Keratinocyte (primary cell): Measurements from ENCODE around the gene GNB5. TPM values are rescaled to one million over a fixed set of nuclear protein-coding genes. Genes with fewer than 3 reads are reported as not detected.

ENCODE experiments used
- DNase-seq: peaks from one replicate; pipeline ENCODE4 v3.0.0-alpha.2; 2011; ENCODE audit warnings: low read depth, missing footprints, low spot score
- FAIRE-seq: peaks from 2 replicates; lab custom pipeline; 2011; peaks lifted over from hg19 to GRCh38; lab: Jason Lieb, UNC
- H2AFZ ChIP-seq: 2 replicates; pipeline ENCODE4 v1.6.0; 2012; ENCODE audit warnings: low read length, control low read depth, inconsistent platforms; ENCODE audit not compliant: control insufficient read depth
- H3K27ac ChIP-seq: 2 replicates; pipeline ENCODE4 v1.5.1; 2011; ENCODE audit warnings: low read length; ENCODE audit not compliant: control insufficient read depth, insufficient read depth
- H3K27me3 ChIP-seq: 3 replicates; pipeline ENCODE4 v1.6.0; 2011; ENCODE audit warnings: low read length; ENCODE audit not compliant: control insufficient read depth, insufficient read depth; ENCODE audit errors: extremely low read depth
- H3K36me3 ChIP-seq, 2 experiments: 2 replicates in 1 of 2; 3 replicates in 1 of 2; pipeline ENCODE4 v1.5.1; 2011; ENCODE audit warnings: low read length in 2 of 2, mild to moderate bottlenecking in 1 of 2; ENCODE audit not compliant: control insufficient read depth in 2 of 2, insufficient read depth in 2 of 2; ENCODE audit errors: extremely low read depth in 1 of 2
- H3K4me1 ChIP-seq: 3 replicates; pipeline ENCODE4 v1.5.1; 2011; ENCODE audit warnings: low read length; ENCODE audit not compliant: control insufficient read depth, insufficient read depth; ENCODE audit errors: extremely low read depth
- H3K4me2 ChIP-seq: 3 replicates; pipeline ENCODE4 v1.6.0; 2011; ENCODE audit warnings: low read depth, low read length; ENCODE audit not compliant: control insufficient read depth, insufficient read depth; ENCODE audit errors: extremely low read depth
- H3K4me3 ChIP-seq, 3 experiments: fragments of 200-600 bp in 1 of 3; sonication (generic) in 1 of 3; 2 replicates in 2 of 3; 3 replicates in 1 of 3; pipeline ENCODE4 v1.5.1; 2011 to 2016; ENCODE audit warnings: low read length in 3 of 3, mild to moderate bottlenecking in 3 of 3, control low read depth in 2 of 3, inconsistent platforms in 1 of 3, low read depth in 1 of 3, mixed read lengths in 1 of 3, mixed run types in 1 of 3, moderate library complexity in 1 of 3; ENCODE audit not compliant: control insufficient read depth in 2 of 3, insufficient read depth in 2 of 3; ENCODE audit errors: extremely low read depth in 1 of 3
- H3K79me2 ChIP-seq: 2 replicates; pipeline ENCODE4 v1.6.0; 2012; ENCODE audit warnings: low read length; ENCODE audit not compliant: control insufficient read depth, insufficient read depth
- H3K9ac ChIP-seq: 3 replicates; pipeline ENCODE4 v1.6.0; 2011; ENCODE audit warnings: low read length; ENCODE audit not compliant: control insufficient read depth, insufficient read depth; ENCODE audit errors: extremely low read depth
- H3K9me1 ChIP-seq: 3 replicates; pipeline ENCODE4 v1.6.0; 2011; ENCODE audit warnings: low read length; ENCODE audit not compliant: control insufficient read depth, insufficient read depth; ENCODE audit errors: extremely low read depth
- H3K9me3 ChIP-seq: 2 replicates; pipeline ENCODE4 v1.5.1; 2012; ENCODE audit warnings: low read depth, low read length; ENCODE audit not compliant: control insufficient read depth
- H4K20me1 ChIP-seq: 3 replicates; pipeline ENCODE4 v1.6.0; 2011; ENCODE audit warnings: low read length; ENCODE audit not compliant: control insufficient read depth, insufficient read depth; ENCODE audit errors: extremely low read depth
- CTCF ChIP-seq, 3 experiments: IDR thresholded peaks in 1 of 3; conservative IDR thresholded peaks in 1 of 3; optimal IDR thresholded peaks in 1 of 3; 2 replicates in 2 of 3; 3 replicates in 1 of 3; pipeline versions ENCODE3 to v1.5.1; 2011; ENCODE audit warnings: low read length in 3 of 3, mild to moderate bottlenecking in 3 of 3, moderate library complexity in 2 of 3, control low read depth in 1 of 3, inconsistent platforms in 1 of 3; ENCODE audit not compliant: insufficient read depth in 2 of 3; ENCODE audit errors: extremely low read depth in 1 of 3
- EZH2 ChIP-seq: IDR thresholded peaks from one replicate; pipeline ENCODE4 v1.6.1; 2012; ENCODE audit warnings: inconsistent platforms, mild to moderate bottlenecking, low read length, moderate library complexity
- dilution Hi-C: fragments of 300-500 bp; cut with MboI; formaldehyde crosslinking; loops from one replicate; pipeline ENCODE4 v1.7.0; 2020; ENCODE audit warnings: low sequenced_read_pairs; ENCODE audit not compliant: extremely low pct_ligation_motif_present
- polyA plus RNA-seq, 5 experiments: library from polyadenylated mRNA; depleted of rRNA in 3 of 5; stranded (reverse) in 3 of 5; stranded (forward) in 1 of 5; unstranded in 1 of 5; fragments of >200 nt; gene quantifications; 1 replicate in 1 of 5; 2 replicates in 3 of 5; 3 replicates in 1 of 5; pipeline versions ENCODE4 v1.2.1 to v1.2.3, GENCODE V29; 2011 to 2012; ENCODE audit warnings: missing spikeins in 2 of 5, low read depth in 1 of 5, low replicate concordance in 1 of 5

GNB5 gene
- polyA plus RNA-seq, 1 donor (not counting 4 experiments of a cell fraction or from before 2014, with no cell fraction given) = 25.8 TPM

- dilution Hi-C loops = no loop called here
- peaks cover 2% of the 10 kb centered on the region for H3K9me3 ChIP-seq
- H3K9me1 ChIP-seq = no peaks in the 10 kb centered on the region
- no peak overlapping the region for H2AFZ ChIP-seq
- peaks cover 7% of the 10 kb centered on the region for H3K4me1 ChIP-seq
- no peak overlapping the region for H3K27ac ChIP-seq
- H3K79me2 ChIP-seq = no peaks in the 10 kb centered on the region
- no peak overlapping the region for H3K4me3 ChIP-seq
- DNase-seq (no peak), FAIRE-seq (no peak)
- no peak overlapping the region for H3K9ac ChIP-seq
- no peaks in the 10 kb centered on the region for H4K20me1 ChIP-seq
- TF ChIP-seq CTCF (optimal IDR thresholded peaks at IDR 0.05 in 1 of 3, IDR thresholded peaks at IDR 0.05 in 1 of 3, conservative IDR thresholded peaks at IDR 0.05 in 1 of 3; ENCODE audit: extremely low read depth in 1 of 3, insufficient read depth in 2 of 3, low read length in 3 of 3) = no peak
- no peak for TF ChIP-seq EZH2
- H3K4me2 ChIP-seq = no peak overlapping the region
- H3K36me3 ChIP-seq = peaks cover 0 to 10% of the 10 kb centered on the region in 2 experiments
- no peaks in the 10 kb centered on the region for H3K27me3 ChIP-seq
These were observed 46.5 kb downstream of the GNB5 start for GRCh38 chr15:52144656-52145178.

GRCh38 chr15:52143873-52144272, 47.3 kb downstream of the GNB5 start:
- no peak overlapping the region for H3K4me2 ChIP-seq
- dilution Hi-C loops = no loop called here

More at GRCh38 chr15:52143873-52144272, 47.3 kb downstream of the GNB5 start:
- H3K36me3 ChIP-seq = peaks cover 0 to 6% of the 10 kb centered on the region in 2 experiments
- no peak overlapping the region for H3K27ac ChIP-seq
- H3K9me3 ChIP-seq = peaks cover 2% of the 10 kb centered on the region
- no peaks in the 10 kb centered on the region for H4K20me1 ChIP-seq
- DNase-seq = no peak
- no peak overlapping the region for H3K9ac ChIP-seq
- FAIRE-seq = no peak
- H3K27me3 ChIP-seq = no peaks in the 10 kb centered on the region
- H3K4me3 ChIP-seq = no peak overlapping the region
- TF ChIP-seq EZH2 = no peak
- no peak for TF ChIP-seq CTCF (optimal IDR thresholded peaks at IDR 0.05 in 1 of 3, IDR thresholded peaks at IDR 0.05 in 1 of 3, conservative IDR thresholded peaks at IDR 0.05 in 1 of 3; ENCODE audit: extremely low read depth in 1 of 3, insufficient read depth in 2 of 3, low read length in 3 of 3)
- no peaks in the 10 kb centered on the region for H3K79me2 ChIP-seq
- no peak overlapping the region for H2AFZ ChIP-seq
- H3K4me1 ChIP-seq = peaks cover 7% of the 10 kb centered on the region
- H3K9me1 ChIP-seq = no peaks in the 10 kb centered on the region
